ENCODE measurements around the gene TMEM95. TPM values are rescaled to one million over a fixed set of nuclear protein-coding genes. Genes with fewer than 3 reads are reported as not detected.

TMEM95 gene
- total and polyA plus RNA-seq, 2 donors (not counting 1 experiment from before 2014, with no cell fraction given) = not detected

- Histone ChIP-seq H3K4me1 (ENCODE audit: control insufficient read depth, extremely low read depth, insufficient read depth, low read length) (peaks cover 7% of the 10 kb centered on the region), H3K4me2 (ENCODE audit: extremely low read depth, insufficient read depth, low read length) (no peak overlapping the region), H3K4me3 (replicated peaks in 1 of 4; ENCODE audit: control extremely low read depth in 1 of 4, insufficient read depth in 1 of 4, low read depth in 3 of 4, low read length in 4 of 4) (no peak overlapping the region), H3K36me3 (ENCODE audit: control insufficient read depth, insufficient read depth, low read length) (no peaks in the 10 kb centered on the region), H4K20me1 (ENCODE audit: control insufficient read depth, extremely low read depth, insufficient read depth, low read length) (no peaks in the 10 kb centered on the region), H3K79me2 (ENCODE audit: control insufficient read depth, insufficient read depth, low read length) (no peaks in the 10 kb centered on the region), H3K9me3 (ENCODE audit: control insufficient read depth, insufficient read depth, low read depth, low read length) (no peaks in the 10 kb centered on the region), H3K27me3 (ENCODE audit: control insufficient read depth, insufficient read depth, low read length) (peaks cover 28% of the 10 kb centered on the region), H2AFZ (ENCODE audit: low read length) (no peak overlapping the region), H3K27ac (ENCODE audit: insufficient read depth, low read length) (no peak overlapping the region), H3K9ac (ENCODE audit: insufficient read depth, low read length) (no peak overlapping the region)
- TF ChIP-seq EZH2 (IDR thresholded peaks at IDR 0.05; ENCODE audit: low read length, missing control alignments) = no peak
- TF ChIP-seq, protein P1, sequence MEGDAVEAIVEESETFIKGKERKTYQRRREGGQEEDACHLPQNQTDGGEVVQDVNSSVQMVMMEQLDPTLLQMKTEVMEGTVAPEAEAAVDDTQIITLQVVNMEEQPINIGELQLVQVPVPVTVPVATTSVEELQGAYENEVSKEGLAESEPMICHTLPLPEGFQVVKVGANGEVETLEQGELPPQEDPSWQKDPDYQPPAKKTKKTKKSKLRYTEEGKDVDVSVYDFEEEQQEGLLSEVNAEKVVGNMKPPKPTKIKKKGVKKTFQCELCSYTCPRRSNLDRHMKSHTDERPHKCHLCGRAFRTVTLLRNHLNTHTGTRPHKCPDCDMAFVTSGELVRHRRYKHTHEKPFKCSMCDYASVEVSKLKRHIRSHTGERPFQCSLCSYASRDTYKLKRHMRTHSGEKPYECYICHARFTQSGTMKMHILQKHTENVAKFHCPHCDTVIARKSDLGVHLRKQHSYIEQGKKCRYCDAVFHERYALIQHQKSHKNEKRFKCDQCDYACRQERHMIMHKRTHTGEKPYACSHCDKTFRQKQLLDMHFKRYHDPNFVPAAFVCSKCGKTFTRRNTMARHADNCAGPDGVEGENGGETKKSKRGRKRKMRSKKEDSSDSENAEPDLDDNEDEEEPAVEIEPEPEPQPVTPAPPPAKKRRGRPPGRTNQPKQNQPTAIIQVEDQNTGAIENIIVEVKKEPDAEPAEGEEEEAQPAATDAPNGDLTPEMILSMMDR (conservative IDR thresholded peaks at IDR 0.05 in 1 of 2, IDR thresholded peaks at IDR 0.05 in 1 of 2; ENCODE audit: low read depth in 1 of 2, low read length in 2 of 2) = no peak
- no peak for DNase-seq (ENCODE audit: low read depth in 2 of 2)
Measured at GRCh38 chr17:7379134-7379533, 24.2 kb downstream of the TMEM95 start.

DNA sequence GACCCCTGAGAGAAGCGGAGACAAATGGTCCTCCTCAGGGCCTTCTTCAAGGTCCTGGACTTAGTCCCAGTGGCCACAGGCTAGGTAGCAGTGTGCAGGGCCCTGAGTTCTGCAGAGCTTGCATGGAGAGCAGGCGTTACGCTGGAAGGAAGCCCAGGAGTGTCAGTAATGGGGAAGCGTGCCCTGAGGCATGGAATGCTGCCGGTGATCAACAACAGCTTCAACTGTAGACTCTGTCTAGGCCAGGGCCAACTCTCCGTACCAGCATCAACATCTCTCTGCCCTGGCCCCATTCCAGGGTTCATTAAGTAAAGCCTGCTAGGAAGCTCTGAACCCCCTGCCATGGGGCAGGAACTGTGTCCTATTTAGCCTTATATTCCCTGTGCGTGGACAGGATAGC, 25.4 kb downstream of the TMEM95 start:
- no peak for TF ChIP-seq EZH2 (IDR thresholded peaks at IDR 0.05; ENCODE audit: low read length, missing control alignments)
- TF ChIP-seq, protein P1 (conservative IDR thresholded peaks at IDR 0.05 in 1 of 2, IDR thresholded peaks at IDR 0.05 in 1 of 2; ENCODE audit: low read depth in 1 of 2, low read length in 2 of 2) = no peak
- H3K9ac ChIP-seq (ENCODE audit: insufficient read depth, low read length) = no peak overlapping the region
- H3K79me2 ChIP-seq (ENCODE audit: control insufficient read depth, insufficient read depth, low read length) = no peaks in the 10 kb centered on the region
- peaks cover 28% of the 10 kb centered on the region for H3K27me3 ChIP-seq (ENCODE audit: control insufficient read depth, insufficient read depth, low read length)
- H3K27ac ChIP-seq (ENCODE audit: insufficient read depth, low read length) = no peak overlapping the region
- no peaks in the 10 kb centered on the region for H3K9me3 ChIP-seq (ENCODE audit: control insufficient read depth, insufficient read depth, low read depth, low read length)
- no peak overlapping the region for H2AFZ ChIP-seq (ENCODE audit: low read length)
- H3K4me3 ChIP-seq (replicated peaks in 1 of 4; ENCODE audit: control extremely low read depth in 1 of 4, insufficient read depth in 1 of 4, low read depth in 3 of 4, low read length in 4 of 4) = peak overlapping the region in 1 of 4 experiments; percentile 46
- peak; percentile 30 to 37 for DNase-seq (ENCODE audit: low read depth in 2 of 2)
- H3K4me2 ChIP-seq (ENCODE audit: extremely low read depth, insufficient read depth, low read length) = peak overlapping the region; percentile 59
- H4K20me1 ChIP-seq (ENCODE audit: control insufficient read depth, extremely low read depth, insufficient read depth, low read length) = no peaks in the 10 kb centered on the region
- H3K36me3 ChIP-seq (ENCODE audit: control insufficient read depth, insufficient read depth, low read length) = no peaks in the 10 kb centered on the region
- peaks cover 7% of the 10 kb centered on the region for H3K4me1 ChIP-seq (ENCODE audit: control insufficient read depth, extremely low read depth, insufficient read depth, low read length)

DNA sequence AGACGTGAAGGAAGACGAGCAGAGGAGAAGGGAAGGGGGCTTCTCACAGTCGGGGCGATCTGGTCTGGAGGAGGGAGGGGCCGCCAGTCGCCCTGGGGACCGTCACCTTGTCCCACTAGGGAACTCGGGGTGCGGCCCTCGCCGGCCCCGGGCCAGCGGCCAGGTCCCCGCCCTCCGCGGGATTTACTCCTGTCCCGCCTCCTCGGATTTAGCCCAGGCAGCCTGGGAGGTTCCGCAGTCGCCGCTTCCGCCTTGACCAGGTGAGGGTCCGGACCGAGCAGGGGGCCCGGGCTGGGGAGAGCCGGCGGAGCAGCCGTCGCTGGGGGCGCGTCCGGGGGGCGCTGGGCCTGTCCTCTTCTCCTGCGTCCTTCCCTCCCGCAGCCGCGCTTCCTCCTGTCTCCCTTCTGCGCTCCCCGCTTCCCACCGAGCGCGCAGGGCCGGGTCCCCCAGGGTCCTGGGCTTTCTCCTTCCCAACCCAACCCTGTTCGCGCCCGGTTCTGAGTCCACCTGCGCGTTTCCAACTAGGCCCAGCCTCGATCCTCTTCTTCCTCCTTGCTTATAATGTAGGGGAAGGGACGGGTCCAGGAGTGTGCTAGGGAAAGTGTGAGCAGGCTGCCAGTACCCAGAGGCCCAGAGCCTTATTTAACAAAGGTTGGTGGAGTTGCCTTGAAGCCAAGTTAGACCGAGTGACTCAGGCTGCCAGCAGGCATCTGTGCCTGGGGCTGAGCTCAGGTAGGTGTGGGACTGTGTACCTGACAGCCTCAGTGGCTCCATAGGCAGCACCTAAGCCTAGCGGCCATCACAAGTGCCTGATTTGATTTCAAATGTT, 26.1 kb downstream of the TMEM95 start, which contains the start of gene TNK1:
Gene TNK1, plus strand, starts transcription at position 235 of the 829 bp plus-strand sequence. CDS start 1,838 bp downstream, outside the sequence.
- no peak within 1 kb of the TSS for H3K9ac ChIP-seq (ENCODE audit: insufficient read depth, low read length)
- H2AFZ ChIP-seq (ENCODE audit: low read length) = no peak within 1 kb of the TSS
- no peak for DNase-seq (ENCODE audit: low read depth in 2 of 2)
- H3K27me3 ChIP-seq (ENCODE audit: control insufficient read depth, insufficient read depth, low read length) = peaks cover 28% of the 10 kb centered on the region
- H3K27ac ChIP-seq (ENCODE audit: insufficient read depth, low read length) = no peak within 1 kb of the TSS
- H3K36me3 ChIP-seq (ENCODE audit: control insufficient read depth, insufficient read depth, low read length) = no peaks in the 10 kb centered on the region
- peak within 1 kb of the TSS; percentile 59 for H3K4me2 ChIP-seq (ENCODE audit: extremely low read depth, insufficient read depth, low read length)
- H4K20me1 ChIP-seq (ENCODE audit: control insufficient read depth, extremely low read depth, insufficient read depth, low read length) = no peaks in the 10 kb centered on the region
- H3K79me2 ChIP-seq (ENCODE audit: control insufficient read depth, insufficient read depth, low read length) = no peaks in the 10 kb centered on the region
- peak; percentile 82 for TF ChIP-seq EZH2 (IDR thresholded peaks at IDR 0.05; ENCODE audit: low read length, missing control alignments)
- TF ChIP-seq, protein P1 (conservative IDR thresholded peaks at IDR 0.05 in 1 of 2, IDR thresholded peaks at IDR 0.05 in 1 of 2; ENCODE audit: low read depth in 1 of 2, low read length in 2 of 2) = no peak
- no peaks in the 10 kb centered on the region for H3K9me3 ChIP-seq (ENCODE audit: control insufficient read depth, insufficient read depth, low read depth, low read length)
- peak within 1 kb of the TSS in 1 of 4 experiments; percentile 46 for H3K4me3 ChIP-seq (replicated peaks in 1 of 4; ENCODE audit: control extremely low read depth in 1 of 4, insufficient read depth in 1 of 4, low read depth in 3 of 4, low read length in 4 of 4)
- peaks cover 7% of the 10 kb centered on the region for H3K4me1 ChIP-seq (ENCODE audit: control insufficient read depth, extremely low read depth, insufficient read depth, low read length)
